Ascending aorta (tissue), 2 donors: ENCODE results near the gene FLCN. TPM values are rescaled to one million over a fixed set of nuclear protein-coding genes. Genes with fewer than 3 reads are reported as not detected.

Source experiments
- DNase-seq, 2 donors: peaks; one replicate each; pipeline ENCODE4 v3.0.0-alpha.2; 2019; ENCODE audit warnings: low spot score in 2 of 2
- H3K27ac ChIP-seq, 2 donors: fragments of 200-600 bp; sonication (generic); one replicate each; pipeline ENCODE4 v1.5.1; 2016 to 2017; ENCODE audit warnings: mild to moderate bottlenecking in 1 of 2
- H3K27me3 ChIP-seq: fragments of 200-600 bp; sonication (generic); one replicate; pipeline ENCODE4 v1.5.1; 2017
- H3K36me3 ChIP-seq, 2 donors: fragments of 200-600 bp; sonication (generic); one replicate each; pipeline ENCODE4 v1.5.1; 2016
- H3K4me1 ChIP-seq, 2 donors: fragments of 200-600 bp; sonication (generic); one replicate each; pipeline ENCODE4 v1.5.1; 2016 to 2017; ENCODE audit warnings: mild to moderate bottlenecking in 1 of 2
- H3K4me3 ChIP-seq, 2 donors: fragments of 200-600 bp; sonication (generic); one replicate each; pipeline ENCODE4 v1.5.1; 2016 to 2017; ENCODE audit warnings: mild to moderate bottlenecking in 1 of 2
- H3K9me3 ChIP-seq, 2 donors: fragments of 200-600 bp; sonication (generic); one replicate each; pipeline ENCODE4 v1.5.1; 2016
- intact Hi-C: fragments of 100-400 bp; cut with DNase I; formaldehyde crosslinking; loops from one replicate; pipeline ENCODE4 v1.15.1; 2023
- total RNA-seq: library from RNA; depleted of rRNA; stranded (reverse); fragments of >200 nt; gene quantifications from one replicate; pipeline ENCODE4 v1.1.0, GENCODE V29; 2016
- TF ChIP-seq, protein P1 (sequence below), 3 experiments: fragments of 200-600 bp in 2 of 3; fragments of 450-650 bp in 1 of 3; sonication (generic) in 2 of 3; IDR thresholded peaks; one replicate each; pipeline ENCODE4 v1.5.1; 2016 to 2019; ENCODE audit warnings: antibody characterized with exemption in 3 of 3, mild to moderate bottlenecking in 1 of 3, moderate library complexity in 1 of 3

The FLCN gene
- total RNA-seq, 1 donor from 2014 or later, result 48.6 TPM

DNA sequence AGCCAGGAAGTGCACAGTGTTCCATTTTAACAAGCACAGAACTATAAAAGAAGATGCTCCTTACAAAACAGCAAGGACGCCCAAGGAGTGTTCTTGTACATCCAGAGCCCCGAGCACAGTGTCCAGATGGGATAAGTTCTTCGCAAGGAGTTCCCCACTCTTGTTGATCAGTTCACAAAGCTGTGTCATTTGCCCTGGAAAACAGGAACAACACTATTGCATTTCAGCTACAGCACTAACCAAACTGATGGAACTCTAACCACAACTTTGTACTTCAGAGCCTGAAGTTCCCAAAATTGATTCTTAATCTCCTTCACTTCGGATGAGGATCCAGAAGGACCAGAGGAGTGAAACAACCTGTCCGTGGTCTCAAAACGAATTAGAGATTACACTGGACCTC is 39.0 kb upstream of the FLCN start:
- H3K9me3 ChIP-seq, result no peaks in the 10 kb centered on the region
- peaks cover 5 to 14% of the 10 kb centered on the region in 2 donors for H3K4me1 ChIP-seq
- TF ChIP-seq, protein P1, sequence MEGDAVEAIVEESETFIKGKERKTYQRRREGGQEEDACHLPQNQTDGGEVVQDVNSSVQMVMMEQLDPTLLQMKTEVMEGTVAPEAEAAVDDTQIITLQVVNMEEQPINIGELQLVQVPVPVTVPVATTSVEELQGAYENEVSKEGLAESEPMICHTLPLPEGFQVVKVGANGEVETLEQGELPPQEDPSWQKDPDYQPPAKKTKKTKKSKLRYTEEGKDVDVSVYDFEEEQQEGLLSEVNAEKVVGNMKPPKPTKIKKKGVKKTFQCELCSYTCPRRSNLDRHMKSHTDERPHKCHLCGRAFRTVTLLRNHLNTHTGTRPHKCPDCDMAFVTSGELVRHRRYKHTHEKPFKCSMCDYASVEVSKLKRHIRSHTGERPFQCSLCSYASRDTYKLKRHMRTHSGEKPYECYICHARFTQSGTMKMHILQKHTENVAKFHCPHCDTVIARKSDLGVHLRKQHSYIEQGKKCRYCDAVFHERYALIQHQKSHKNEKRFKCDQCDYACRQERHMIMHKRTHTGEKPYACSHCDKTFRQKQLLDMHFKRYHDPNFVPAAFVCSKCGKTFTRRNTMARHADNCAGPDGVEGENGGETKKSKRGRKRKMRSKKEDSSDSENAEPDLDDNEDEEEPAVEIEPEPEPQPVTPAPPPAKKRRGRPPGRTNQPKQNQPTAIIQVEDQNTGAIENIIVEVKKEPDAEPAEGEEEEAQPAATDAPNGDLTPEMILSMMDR (IDR thresholded peaks at IDR 0.05), result no peak
- no peak overlapping the region for H3K4me3 ChIP-seq
- intact Hi-C loops, result no loop called here
- no peak for DNase-seq
- peaks cover 35 to 40% of the 10 kb centered on the region in 2 donors for H3K36me3 ChIP-seq
- no peaks in the 10 kb centered on the region for H3K27me3 ChIP-seq
- no peak overlapping the region for H3K27ac ChIP-seq

- peaks cover 79 to 87% of the 10 kb centered on the region in 2 donors for H3K36me3 ChIP-seq
- no peak overlapping the region for H3K27ac ChIP-seq
- H3K27me3 ChIP-seq, result no peaks in the 10 kb centered on the region
- intact Hi-C loops, result no loop called here
- H3K9me3 ChIP-seq, result no peaks in the 10 kb centered on the region
- TF ChIP-seq, protein P1 (IDR thresholded peaks at IDR 0.05), result no peak
- no peaks in the 10 kb centered on the region for H3K4me1 ChIP-seq
- no peak for DNase-seq
- no peak overlapping the region for H3K4me3 ChIP-seq
Measured at GRCh38 chr17:17269926-17270773, 33.2 kb upstream of the FLCN start.

DNA sequence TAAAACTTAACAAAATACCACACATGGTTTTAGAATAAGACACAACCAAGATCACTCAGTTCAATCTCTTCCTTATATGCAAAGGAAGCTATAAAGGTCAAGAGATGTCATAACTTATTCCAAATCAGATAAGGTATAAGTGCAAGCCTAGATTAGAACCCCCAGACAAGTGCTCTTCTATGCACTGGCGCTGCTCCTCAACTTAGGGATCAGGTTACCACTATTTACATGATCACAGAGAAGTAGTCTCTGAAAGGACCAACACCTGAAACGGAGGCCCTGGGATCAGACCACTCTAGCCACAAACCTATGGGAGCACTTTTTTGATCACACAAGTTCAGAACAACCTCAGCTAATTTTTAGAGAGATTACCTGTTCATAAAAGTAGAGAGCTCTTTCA is 27.5 kb upstream of the FLCN start:
- Histone ChIP-seq H3K4me3 (no peak overlapping the region), H3K27me3 (no peaks in the 10 kb centered on the region), H3K4me1 (no peaks in the 10 kb centered on the region), H3K9me3 (no peaks in the 10 kb centered on the region), H3K36me3 (peaks cover 84 to 89% of the 10 kb centered on the region in 2 donors), H3K27ac (no peak overlapping the region)
- DNase-seq, result no peak
- intact Hi-C loops, result no loop called here
- TF ChIP-seq, protein P1 (IDR thresholded peaks at IDR 0.05), result no peak

- Histone ChIP-seq H3K36me3 (peaks cover 80 to 84% of the 10 kb centered on the region in 2 donors), H3K4me3 (no peak overlapping the region), H3K9me3 (no peaks in the 10 kb centered on the region), H3K27me3 (no peaks in the 10 kb centered on the region), H3K4me1 (no peaks in the 10 kb centered on the region), H3K27ac (no peak overlapping the region)
- TF ChIP-seq, protein P1 (IDR thresholded peaks at IDR 0.05), result no peak
- no peak for DNase-seq
- intact Hi-C loops, result no loop called here
Measured at GRCh38 chr17:17258998-17259397, 22.0 kb upstream of the FLCN start.

DNA sequence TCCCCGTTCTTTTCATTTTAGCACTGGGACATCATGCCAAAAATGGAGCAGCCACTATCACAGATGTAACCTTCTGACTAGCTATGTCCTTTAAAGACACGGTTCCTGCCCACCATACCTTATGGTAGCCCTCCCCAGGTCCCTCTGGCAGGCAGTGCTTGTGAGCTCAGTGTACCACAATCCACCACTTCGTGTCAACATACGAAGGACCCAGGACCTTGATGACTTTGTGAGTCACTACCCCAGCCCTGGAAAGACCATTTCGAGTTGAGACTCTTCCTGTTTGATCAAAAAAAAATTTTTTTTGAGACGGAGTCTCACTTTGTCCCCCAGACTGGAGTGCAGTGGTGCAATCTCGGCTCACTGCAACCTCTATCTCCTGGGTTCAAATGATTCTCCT is 21.0 kb upstream of the FLCN start:
- H3K36me3 ChIP-seq, result peaks cover 80 to 88% of the 10 kb centered on the region in 2 donors
- no peaks in the 10 kb centered on the region for H3K27me3 ChIP-seq
- intact Hi-C loops, result no loop called here
- H3K4me3 ChIP-seq, result no peak overlapping the region
- TF ChIP-seq, protein P1 (IDR thresholded peaks at IDR 0.05), result no peak
- H3K4me1 ChIP-seq, result no peaks in the 10 kb centered on the region
- no peak for DNase-seq
- no peaks in the 10 kb centered on the region for H3K9me3 ChIP-seq
- H3K27ac ChIP-seq, result no peak overlapping the region
